Stimulated activated CD4-positive, alpha-beta T cell treated with anti-CD3 and anti-CD28 coated beads, Interleukin-1b, Interleukin-23, amount 100 ng/mL, for 1 hour (primary cell): ENCODE measurements around the gene EXOC4.
"Not testable (repeated sequence)": the region's sequence is repeated elsewhere in the genome, so short reads cannot be mapped to it uniquely, and the experiment has no call there.

ENCODE experiments used
- DNase-seq, 2 donors: peaks; one replicate each; pipeline ENCODE4 v3.0.0-alpha.2; 2020; ENCODE audit warnings: low read depth in 2 of 2

Gene EXOC4

DNA sequence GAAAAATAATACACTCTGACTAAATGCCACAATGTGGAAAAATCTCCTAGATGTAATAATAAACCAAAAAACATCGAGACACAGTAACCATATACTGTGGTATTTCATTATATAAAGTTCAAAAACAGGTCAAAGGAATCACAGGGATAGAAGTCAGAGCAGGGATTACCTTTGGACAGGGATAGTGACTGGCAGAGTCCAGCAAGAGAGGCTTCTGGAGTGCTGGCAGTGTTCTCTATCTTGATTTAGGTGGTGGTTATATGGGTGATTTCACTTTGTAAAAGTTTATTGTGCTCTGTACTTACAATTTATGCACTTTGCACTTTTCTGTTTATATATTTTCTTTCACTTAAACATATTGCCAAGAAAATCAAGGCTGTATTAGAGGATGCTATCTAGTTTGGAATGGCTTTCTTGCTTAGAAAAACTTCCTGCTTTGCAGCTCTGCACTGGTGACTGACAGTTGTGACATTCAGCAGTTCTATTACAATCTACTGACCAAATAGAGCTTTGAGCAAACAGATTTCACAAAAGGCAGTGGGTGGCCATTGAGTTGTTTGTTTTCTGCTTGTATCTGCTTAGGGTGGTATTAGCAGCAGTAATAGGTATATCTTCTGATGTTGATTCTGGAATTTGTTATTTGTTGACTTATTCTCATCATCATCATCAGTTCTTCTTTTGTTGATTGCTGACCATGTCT is 610.6 kb downstream of the EXOC4 start:
- no peak for DNase-seq

DNA sequence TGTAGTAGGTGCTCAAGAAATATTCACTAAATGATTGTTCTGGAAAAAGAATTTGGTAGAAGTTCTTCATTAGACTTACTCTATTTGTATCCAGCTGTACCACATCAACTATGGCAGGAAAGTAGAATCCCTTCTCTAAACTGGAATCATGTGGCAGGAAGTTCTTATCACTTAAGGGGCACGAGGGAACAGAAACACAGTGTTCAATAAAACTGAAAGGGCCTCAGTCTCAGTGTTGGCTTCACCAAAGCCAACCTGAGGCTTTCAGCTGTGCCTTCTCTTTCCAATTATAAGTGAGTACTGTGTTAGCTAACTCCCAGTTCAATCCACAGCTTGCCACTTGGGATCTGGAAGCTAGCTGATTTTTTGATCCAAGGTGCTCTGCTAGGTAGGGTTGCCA is 616.7 kb downstream of the EXOC4 start:
- DNase-seq: no peak

DNA sequence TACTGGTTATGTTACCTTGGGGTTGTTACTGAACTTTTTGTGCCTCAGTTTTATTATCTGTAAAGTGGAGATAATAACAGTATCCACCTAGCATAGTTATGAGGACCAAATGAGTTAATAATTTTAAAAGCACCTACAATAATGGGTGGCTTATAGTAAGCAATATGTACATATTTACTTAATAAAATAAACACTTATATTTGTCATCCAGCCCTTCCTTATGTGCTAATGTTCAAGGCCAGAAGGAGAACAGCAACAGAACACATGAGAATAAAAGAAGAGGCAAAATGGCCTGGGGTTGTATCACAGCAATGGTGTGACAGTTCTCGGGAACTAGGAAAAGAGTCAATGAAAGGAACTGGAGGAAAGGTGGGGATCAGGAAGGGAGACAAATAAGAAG is 618.9 kb downstream of the EXOC4 start:
- DNase-seq: no peak

GRCh38 chr7:133873187-133873586 is 620.3 kb downstream of the EXOC4 start:
- no peak for DNase-seq

- DNase-seq: no peak
Measured at GRCh38 chr7:133873631-133874030, 620.8 kb downstream of the EXOC4 start.

DNA sequence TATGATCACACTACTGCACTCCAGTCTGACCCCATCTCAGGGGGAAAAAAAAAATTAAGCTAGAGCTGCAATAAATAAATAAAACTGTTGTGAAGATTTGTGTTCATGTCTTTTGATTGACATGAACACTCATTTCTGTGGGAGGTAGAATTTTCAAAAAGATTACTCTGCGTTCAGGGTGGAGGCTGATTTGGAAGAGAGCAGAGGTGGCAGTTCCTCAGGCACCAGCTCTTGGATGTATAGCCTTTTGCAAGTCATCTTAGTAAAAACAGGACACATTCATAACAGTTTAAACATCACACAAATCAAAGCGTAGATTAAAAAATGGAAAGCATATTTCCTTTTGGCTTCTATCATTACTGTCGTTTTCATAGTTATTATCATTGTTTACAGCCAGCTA is 630.7 kb downstream of the EXOC4 start:
- DNase-seq: no peak

DNA sequence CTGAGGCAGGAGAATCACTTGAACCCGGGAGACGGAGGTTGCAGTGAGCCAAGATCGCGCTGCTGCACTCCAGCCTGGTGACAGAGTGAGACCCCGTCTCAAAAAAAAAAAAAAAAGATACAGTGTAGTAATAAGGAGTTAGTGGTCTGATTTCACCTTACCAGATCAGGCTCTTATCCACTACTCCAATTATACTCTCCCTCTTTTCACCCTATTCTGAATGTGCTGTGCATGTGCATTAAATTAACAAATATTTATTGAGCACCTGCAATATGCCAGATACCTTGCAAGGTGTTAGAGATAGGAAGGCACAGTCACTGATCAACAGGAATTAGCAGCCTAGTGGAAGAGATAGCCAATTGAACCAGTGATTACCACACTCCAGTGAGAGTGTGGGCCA is 632.3 kb downstream of the EXOC4 start:
- no peak for DNase-seq

- DNase-seq: no peak
Measured at GRCh38 chr7:133886086-133886485, 633.2 kb downstream of the EXOC4 start.

DNA sequence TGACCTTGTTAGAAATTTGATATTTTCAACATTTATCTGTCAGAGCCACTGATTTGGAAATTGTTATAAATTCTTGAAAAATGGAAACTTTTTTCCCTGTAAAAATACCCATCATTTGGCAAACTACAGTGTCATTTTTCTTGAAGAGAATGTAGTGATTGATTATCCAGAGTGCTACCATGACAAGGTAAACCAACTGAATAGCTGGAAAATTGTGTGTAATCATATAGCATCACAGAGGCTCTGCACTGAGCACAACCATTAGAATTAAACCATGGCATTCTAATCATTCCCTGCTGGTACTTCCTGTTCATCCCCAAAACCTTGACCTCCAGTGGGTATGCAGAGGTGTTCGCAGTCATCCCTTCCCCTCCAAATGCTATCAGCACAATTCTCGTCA is 633.9 kb downstream of the EXOC4 start:
- DNase-seq: no peak

- DNase-seq: no peak
Measured at GRCh38 chr7:133887459-133887858, 634.6 kb downstream of the EXOC4 start.

DNA sequence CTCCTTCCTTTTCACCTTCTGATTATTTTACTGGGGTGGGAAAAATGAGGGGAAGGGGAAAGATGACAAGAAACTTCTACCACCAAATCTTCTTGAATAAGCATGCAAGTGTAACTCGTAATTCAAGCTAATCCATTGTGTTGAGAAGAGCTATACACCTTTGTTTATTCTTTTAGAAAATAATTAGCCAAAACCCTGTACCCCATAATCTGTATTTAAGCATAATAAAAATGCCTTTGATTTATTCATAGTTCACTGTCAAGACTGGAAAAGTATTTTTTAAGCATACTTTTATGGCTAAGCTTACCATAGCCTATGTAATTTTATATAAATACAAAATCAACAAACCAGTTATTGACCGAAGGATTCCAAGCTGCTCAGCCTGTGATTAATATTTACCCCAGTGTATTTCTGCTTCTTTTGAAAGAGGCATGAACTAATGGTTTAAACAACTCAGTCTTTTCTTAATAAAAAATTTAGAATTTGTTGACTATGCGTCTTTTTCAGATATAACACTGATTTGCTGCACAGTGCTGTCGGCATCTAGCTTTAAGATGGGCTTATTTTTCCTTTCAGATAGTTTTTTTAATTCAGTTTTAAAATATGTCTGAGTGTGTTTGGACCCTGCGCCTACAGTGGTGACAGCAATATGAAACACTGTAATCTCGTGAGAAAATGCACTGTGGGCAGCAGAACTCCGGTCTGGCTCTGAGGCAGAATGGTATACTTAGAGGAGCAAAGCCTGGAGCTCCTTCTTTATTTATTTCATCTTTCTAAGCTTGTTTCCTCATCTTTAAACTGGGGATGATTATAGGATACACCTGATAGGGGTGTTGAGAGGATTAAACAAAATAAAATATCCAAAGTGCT is 635.4 kb downstream of the EXOC4 start:
- no peak for DNase-seq

DNA sequence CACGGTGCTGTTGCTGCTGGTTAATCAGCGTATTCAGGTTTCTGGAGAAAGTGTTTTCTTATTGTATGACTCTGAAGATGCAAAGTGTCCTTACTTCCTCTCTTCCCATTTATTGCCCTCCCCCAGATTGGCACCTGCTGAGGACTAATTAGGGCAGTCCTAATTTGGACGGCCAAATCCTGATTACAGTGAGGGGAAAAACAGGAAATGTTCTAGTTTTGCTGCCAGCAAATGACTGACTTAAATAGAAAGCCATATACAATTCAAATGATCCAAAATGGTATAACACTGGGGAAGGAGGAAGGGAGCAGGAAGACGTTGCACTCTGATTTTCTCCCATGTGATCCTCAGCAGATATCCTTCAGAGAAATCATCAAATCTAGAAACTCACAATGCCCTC is 651.9 kb downstream of the EXOC4 start:
- no peak for DNase-seq

DNA sequence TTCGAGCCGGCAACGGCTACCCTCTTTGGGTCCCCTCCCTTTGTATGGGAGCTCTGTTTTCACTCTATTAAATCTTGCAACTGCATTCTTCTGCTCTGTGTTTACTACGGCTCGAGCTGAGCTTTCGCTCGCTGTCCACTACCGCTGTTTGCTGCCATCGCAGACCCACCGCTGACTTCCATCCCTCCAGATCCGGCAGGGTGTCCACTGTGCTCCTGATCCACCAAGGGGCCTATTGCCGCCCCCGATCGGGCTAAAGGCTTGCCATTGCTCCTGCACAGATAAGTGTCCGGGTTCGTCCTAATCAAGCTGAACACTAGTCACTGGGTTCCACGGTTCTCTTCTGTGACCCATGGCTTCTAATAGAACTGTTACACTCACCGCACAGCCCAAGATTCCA is 653.7 kb downstream of the EXOC4 start:
- DNase-seq: not testable (repeated sequence)

- DNase-seq: no peak
Measured at GRCh38 chr7:133910761-133911160, 657.9 kb downstream of the EXOC4 start.

- no peak for DNase-seq
Measured at GRCh38 chr7:133911724-133912123, 658.8 kb downstream of the EXOC4 start.

DNA sequence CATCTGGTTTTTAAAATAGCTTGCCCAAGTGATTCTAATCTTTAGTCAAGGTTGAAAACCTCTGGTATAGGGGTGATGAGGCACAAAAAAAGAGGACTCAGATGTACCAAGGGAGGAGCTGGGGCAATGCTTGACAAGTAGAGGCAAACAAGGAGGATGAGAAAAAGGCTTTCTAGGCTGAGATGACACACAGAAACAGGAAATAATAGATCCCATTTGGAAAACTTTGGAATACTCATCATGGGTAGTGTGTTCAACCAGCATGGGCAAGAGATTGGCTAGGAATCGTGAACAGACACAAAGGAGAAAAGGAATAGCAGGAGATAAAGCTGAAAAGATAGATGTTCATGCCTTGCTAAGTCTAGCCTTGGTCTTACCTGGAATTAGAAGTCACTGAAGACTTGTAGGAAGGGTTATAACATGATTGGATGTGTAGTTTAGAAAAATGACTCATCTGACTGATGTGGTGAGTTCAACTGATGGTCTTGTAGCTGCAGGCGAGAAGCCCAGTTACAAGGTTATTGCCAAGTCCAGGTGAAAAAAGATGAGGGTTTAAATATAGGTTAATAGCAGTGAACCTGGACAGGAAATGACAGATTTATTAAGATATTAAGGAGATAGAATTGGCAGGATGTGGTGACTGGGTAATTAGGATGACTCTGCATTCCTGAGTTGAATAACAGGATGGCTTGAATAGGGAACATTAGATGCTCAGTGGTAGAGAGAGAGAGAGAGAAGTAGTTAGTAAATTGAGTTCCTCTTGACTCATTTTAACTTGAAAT is 660.2 kb downstream of the EXOC4 start:
- DNase-seq: no peak

DNA sequence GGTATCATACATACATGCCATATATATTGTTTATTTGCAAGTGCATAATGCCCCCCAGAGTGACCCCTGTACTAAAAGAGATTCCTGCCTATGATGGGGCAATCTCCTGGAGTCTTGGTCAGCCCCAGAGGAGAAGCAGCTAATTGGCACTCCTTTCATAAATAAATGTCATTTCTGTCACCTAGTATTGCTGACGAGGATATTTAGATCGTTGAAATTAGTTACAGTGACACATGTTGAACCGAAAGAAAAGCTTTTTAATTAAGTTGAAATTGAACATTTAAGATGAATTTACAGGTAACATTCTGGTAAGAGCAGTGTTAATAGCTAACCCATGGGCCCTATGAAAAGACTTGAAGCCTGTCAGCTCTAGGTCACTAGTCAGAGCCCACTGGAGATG is 663.7 kb downstream of the EXOC4 start:
- DNase-seq: no peak

- DNase-seq: no peak
Measured at GRCh38 chr7:133919810-133920209, 666.9 kb downstream of the EXOC4 start.

- no peak for DNase-seq
Measured at GRCh38 chr7:133921635-133922182, 668.8 kb downstream of the EXOC4 start.

GRCh38 chr7:133923974-133924373 is 671.1 kb downstream of the EXOC4 start:
- DNase-seq: no peak

GRCh38 chr7:133931053-133931452 is 678.2 kb downstream of the EXOC4 start:
- DNase-seq: no peak

GRCh38 chr7:133932591-133932990 is 679.7 kb downstream of the EXOC4 start:
- no peak for DNase-seq
